ENCODE results near the gene APOL2.

DNA sequence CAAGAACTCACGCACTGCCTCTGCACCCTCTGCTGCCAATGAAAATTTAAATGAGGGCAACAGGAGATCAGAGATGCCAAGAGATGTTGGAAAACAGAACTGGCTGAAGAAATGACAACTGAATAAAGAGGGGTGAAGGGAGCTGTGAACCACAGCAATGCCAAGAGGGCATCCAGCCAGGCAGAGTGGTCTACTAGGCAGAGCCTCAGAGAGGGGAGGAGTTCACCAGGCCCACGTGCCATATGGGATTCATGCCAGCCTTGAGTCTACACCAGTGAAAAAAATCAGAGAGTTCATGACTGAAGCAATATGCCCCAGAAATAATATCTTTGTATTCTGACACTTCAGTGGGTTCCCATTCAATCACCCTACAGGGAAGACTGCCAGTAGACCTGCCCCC lies 4.4 kb downstream of the APOL2 start:
- TF ChIP-seq, protein P1, sequence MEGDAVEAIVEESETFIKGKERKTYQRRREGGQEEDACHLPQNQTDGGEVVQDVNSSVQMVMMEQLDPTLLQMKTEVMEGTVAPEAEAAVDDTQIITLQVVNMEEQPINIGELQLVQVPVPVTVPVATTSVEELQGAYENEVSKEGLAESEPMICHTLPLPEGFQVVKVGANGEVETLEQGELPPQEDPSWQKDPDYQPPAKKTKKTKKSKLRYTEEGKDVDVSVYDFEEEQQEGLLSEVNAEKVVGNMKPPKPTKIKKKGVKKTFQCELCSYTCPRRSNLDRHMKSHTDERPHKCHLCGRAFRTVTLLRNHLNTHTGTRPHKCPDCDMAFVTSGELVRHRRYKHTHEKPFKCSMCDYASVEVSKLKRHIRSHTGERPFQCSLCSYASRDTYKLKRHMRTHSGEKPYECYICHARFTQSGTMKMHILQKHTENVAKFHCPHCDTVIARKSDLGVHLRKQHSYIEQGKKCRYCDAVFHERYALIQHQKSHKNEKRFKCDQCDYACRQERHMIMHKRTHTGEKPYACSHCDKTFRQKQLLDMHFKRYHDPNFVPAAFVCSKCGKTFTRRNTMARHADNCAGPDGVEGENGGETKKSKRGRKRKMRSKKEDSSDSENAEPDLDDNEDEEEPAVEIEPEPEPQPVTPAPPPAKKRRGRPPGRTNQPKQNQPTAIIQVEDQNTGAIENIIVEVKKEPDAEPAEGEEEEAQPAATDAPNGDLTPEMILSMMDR (IDR thresholded peaks at IDR 0.05): no peak
- no peak for TF ChIP-seq POLR2A (IDR thresholded peaks at IDR 0.05)
